Endothelial cell of umbilical vein (primary cell): ENCODE data around the gene HMCN1. TPM values are rescaled to one million over a fixed set of nuclear protein-coding genes. Genes with fewer than 3 reads are reported as not detected.

Experiments used
- BruUV-seq: library from RNA; stranded (reverse); fragments of 400-500 nt; replicated peaks from 2 replicates; lab custom pipeline; 2021; lab: Mats Ljungman, UMichigan
- CTCF ChIA-PET: fragments of 300-600, 350-600 bp; sonication (Branson Sonifier 250); formaldehyde crosslinking; loops from one replicate; lab custom pipeline; 2021; ENCODE audit warnings: antibody characterized with exemption, inconsistent platforms; lab: Charles Lee
- POLR2A ChIA-PET: fragments of 300-600, 350-600 bp; sonication (Branson Sonifier 250); formaldehyde crosslinking; loops from one replicate; lab custom pipeline; 2021; ENCODE audit warnings: antibody characterized with exemption, inconsistent platforms; lab: Charles Lee
- DNase-seq: peaks from one replicate; pipeline ENCODE4 v3.0.0-alpha.2; 2011; ENCODE audit warnings: low read depth, low spot score
- FAIRE-seq: peaks from 2 replicates; lab custom pipeline; 2011; peaks lifted over from hg19 to GRCh38; lab: Jason Lieb, UNC
- H2AFZ ChIP-seq: 2 replicates; pipeline ENCODE4 v1.6.0; 2012; ENCODE audit warnings: low read depth, low read length, control low read depth, inconsistent platforms
- H3K27ac ChIP-seq: 2 replicates; pipeline ENCODE4 v1.5.1; 2011; ENCODE audit warnings: low read depth, mild to moderate bottlenecking, control low read depth, low read length, moderate library complexity; ENCODE audit not compliant: insufficient read depth
- H3K27me3 ChIP-seq, 2 experiments: 2 replicates each; pipeline versions ENCODE4 v1.6.0 to v1.6.1; 2011; ENCODE audit warnings: low read length in 2 of 2, mixed read lengths in 1 of 2; ENCODE audit not compliant: control insufficient read depth in 2 of 2, insufficient read depth in 2 of 2
- H3K36me3 ChIP-seq, 2 experiments: 2 replicates in 1 of 2; 3 replicates in 1 of 2; pipeline ENCODE4 v1.5.1; 2011; ENCODE audit warnings: low read length in 2 of 2, mild to moderate bottlenecking in 1 of 2, moderate library complexity in 1 of 2; ENCODE audit not compliant: control insufficient read depth in 2 of 2, insufficient read depth in 2 of 2; ENCODE audit errors: extremely low read depth in 1 of 2
- H3K4me1 ChIP-seq: 3 replicates; pipeline ENCODE4 v1.5.1; 2011; ENCODE audit warnings: mild to moderate bottlenecking, low read length; ENCODE audit not compliant: control insufficient read depth, insufficient read depth; ENCODE audit errors: extremely low read depth
- H3K4me2 ChIP-seq: 2 replicates; pipeline ENCODE4 v1.6.1; 2011; ENCODE audit warnings: low read length, control low read depth, mixed read lengths; ENCODE audit not compliant: insufficient read depth
- H3K4me3 ChIP-seq, 3 experiments: fragments of 200-600 bp in 1 of 3; sonication (generic), shearing (Covaris generic) in 1 of 3; replicated peaks in 1 of 3; 2 replicates each; pipeline ENCODE4 v1.5.1; 2011 to 2016; ENCODE audit warnings: control low read depth in 3 of 3, low read length in 3 of 3, mild to moderate bottlenecking in 2 of 3, inconsistent platforms in 1 of 3, low read depth in 1 of 3, moderate library complexity in 1 of 3; ENCODE audit not compliant: insufficient read depth in 1 of 3
- H3K79me2 ChIP-seq: 2 replicates; pipeline ENCODE4 v1.6.0; 2012; ENCODE audit warnings: low read length, inconsistent platforms; ENCODE audit not compliant: control insufficient read depth, insufficient read depth
- H3K9ac ChIP-seq: replicated peaks from 2 replicates; pipeline ENCODE3; 2011; ENCODE audit warnings: low read length, control low read depth; ENCODE audit not compliant: insufficient read depth; ENCODE audit errors: extremely low read depth
- H3K9me1 ChIP-seq: replicated peaks from 3 replicates; pipeline ENCODE4 v1.6.0; 2011; ENCODE audit warnings: mild to moderate bottlenecking, low read length; ENCODE audit not compliant: control insufficient read depth, insufficient read depth; ENCODE audit errors: extremely low read depth
- H3K9me3 ChIP-seq: replicated peaks from 2 replicates; pipeline ENCODE4 v1.5.1; 2012; ENCODE audit warnings: low read length, inconsistent platforms; ENCODE audit not compliant: control insufficient read depth, insufficient read depth
- H4K20me1 ChIP-seq: replicated peaks from 2 replicates; pipeline ENCODE3; 2011; ENCODE audit warnings: mild to moderate bottlenecking, low read length; ENCODE audit not compliant: control insufficient read depth, insufficient read depth; ENCODE audit errors: extremely low read depth
- EZH2 ChIP-seq: IDR thresholded peaks from 2 replicates; pipeline ENCODE4 v1.6.1; 2012; ENCODE audit warnings: borderline replicate concordance, low read depth, mild to moderate bottlenecking, moderate library complexity, low read length, inconsistent platforms; ENCODE audit not compliant: severe bottlenecking
- FOS ChIP-seq: IDR thresholded peaks from 2 replicates; pipeline ENCODE4 v1.6.1; 2011; ENCODE audit warnings: mild to moderate bottlenecking, low read length, moderate library complexity, borderline replicate concordance; ENCODE audit not compliant: insufficient read depth
- GATA2 ChIP-seq: IDR thresholded peaks from 2 replicates; pipeline ENCODE4 v1.7.0; 2011; ENCODE audit warnings: low read depth, mild to moderate bottlenecking, moderate library complexity, mixed read lengths, low read length; ENCODE audit not compliant: insufficient read length, insufficient read depth
- JUN ChIP-seq: IDR thresholded peaks from 2 replicates; pipeline ENCODE4 v1.6.1; 2011; ENCODE audit warnings: borderline replicate concordance, low read depth; ENCODE audit not compliant: insufficient read length, insufficient read depth
- MYC ChIP-seq: IDR thresholded peaks from one replicate; pipeline ENCODE4 v1.6.1; 2011; ENCODE audit warnings: mild to moderate bottlenecking, low read depth, low read length
- POLR2A ChIP-seq: IDR thresholded peaks from 2 replicates; pipeline ENCODE4 v1.6.1; 2012; ENCODE audit warnings: low read depth, mild to moderate bottlenecking, control low read depth, low read length
- POLR2AphosphoS5 ChIP-seq: IDR thresholded peaks from 2 replicates; pipeline ENCODE4 v1.6.1; 2012; ENCODE audit warnings: low read depth, mild to moderate bottlenecking, control low read depth, low read length, moderate library complexity; ENCODE audit not compliant: insufficient read depth
- dilution Hi-C: fragments of 300-500 bp; cut with MboI; formaldehyde crosslinking; loops from one replicate; pipeline ENCODE4 v1.15.0; 2019; ENCODE audit warnings: low sequenced_read_pairs; ENCODE audit not compliant: extremely low pct_ligation_motif_present
- intact Hi-C: fragments of 100-400 bp; cut with micrococcal nuclease; formaldehyde crosslinking; loops from one replicate; pipeline ENCODE4 v1.10.0; 2022
- polyA plus RNA-seq, 4 experiments: library from polyadenylated mRNA; depleted of rRNA in 3 of 4; stranded (reverse) in 3 of 4; unstranded in 1 of 4; fragments of >200 nt; gene quantifications; 2 replicates each; pipeline versions ENCODE4 v1.2.1 to v1.2.3, GENCODE V29; 2011 to 2012; ENCODE audit warnings: missing spikeins in 1 of 4
- total RNA-seq: library from RNA; stranded (reverse); gene quantifications from 2 replicates; pipeline ENCODE4 v1.2.3, GENCODE V29; 2021
- TF ChIP-seq, protein P1 (sequence below), 2 donors: IDR thresholded peaks; 1 replicate in 1 of 2; 2 replicates in 1 of 2; pipeline ENCODE4 v1.5.1; 2011; ENCODE audit warnings: low read length in 2 of 2, mild to moderate bottlenecking in 2 of 2, moderate library complexity in 2 of 2, control low read depth in 1 of 2, inconsistent platforms in 1 of 2, low read depth in 1 of 2; ENCODE audit not compliant: insufficient read depth in 1 of 2; ENCODE audit errors: extremely low read depth in 1 of 2
- TF ChIP-seq, protein P2 (sequence below): IDR thresholded peaks from 2 replicates; pipeline ENCODE4 v1.6.1; 2011; ENCODE audit not compliant: insufficient read depth, insufficient read length

Gene HMCN1
- total and polyA plus RNA-seq, 2 donors (not counting 3 experiments of a cell fraction or from before 2014, with no cell fraction given): 10.3 to 16.0 TPM

DNA sequence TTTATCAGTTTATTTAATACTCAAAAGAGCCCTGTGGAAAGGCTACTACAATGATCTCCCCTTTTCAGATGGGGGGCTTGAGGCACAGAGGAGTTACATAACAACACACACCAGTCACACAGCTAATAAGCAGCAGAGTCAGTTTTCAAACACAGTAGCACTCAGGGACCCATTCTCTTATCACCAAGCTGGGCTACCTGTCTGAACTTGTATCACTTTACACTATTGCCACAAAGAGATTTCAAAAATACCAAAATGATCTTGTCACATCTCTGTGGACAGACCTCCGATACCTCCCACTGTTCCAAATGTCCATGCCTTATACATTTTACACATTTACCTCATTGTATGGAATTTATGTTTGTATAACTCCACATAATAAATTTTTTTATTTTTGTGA is 506.2 kb downstream of the HMCN1 start:
- no peak overlapping the region for H3K27ac ChIP-seq
- no peaks in the 10 kb centered on the region for H3K9me3 ChIP-seq
- no peaks in the 10 kb centered on the region for H3K79me2 ChIP-seq
- TF ChIP-seq POLR2AphosphoS5 (no peak), JUN (no peak), POLR2A (no peak), FOS (no peak), GATA2 (no peak), EZH2 (no peak), MYC (no peak)
- TF ChIP-seq, protein P1, sequence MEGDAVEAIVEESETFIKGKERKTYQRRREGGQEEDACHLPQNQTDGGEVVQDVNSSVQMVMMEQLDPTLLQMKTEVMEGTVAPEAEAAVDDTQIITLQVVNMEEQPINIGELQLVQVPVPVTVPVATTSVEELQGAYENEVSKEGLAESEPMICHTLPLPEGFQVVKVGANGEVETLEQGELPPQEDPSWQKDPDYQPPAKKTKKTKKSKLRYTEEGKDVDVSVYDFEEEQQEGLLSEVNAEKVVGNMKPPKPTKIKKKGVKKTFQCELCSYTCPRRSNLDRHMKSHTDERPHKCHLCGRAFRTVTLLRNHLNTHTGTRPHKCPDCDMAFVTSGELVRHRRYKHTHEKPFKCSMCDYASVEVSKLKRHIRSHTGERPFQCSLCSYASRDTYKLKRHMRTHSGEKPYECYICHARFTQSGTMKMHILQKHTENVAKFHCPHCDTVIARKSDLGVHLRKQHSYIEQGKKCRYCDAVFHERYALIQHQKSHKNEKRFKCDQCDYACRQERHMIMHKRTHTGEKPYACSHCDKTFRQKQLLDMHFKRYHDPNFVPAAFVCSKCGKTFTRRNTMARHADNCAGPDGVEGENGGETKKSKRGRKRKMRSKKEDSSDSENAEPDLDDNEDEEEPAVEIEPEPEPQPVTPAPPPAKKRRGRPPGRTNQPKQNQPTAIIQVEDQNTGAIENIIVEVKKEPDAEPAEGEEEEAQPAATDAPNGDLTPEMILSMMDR (IDR thresholded peaks at IDR 0.05; ENCODE audit: extremely low read depth in 1 of 2, insufficient read depth in 1 of 2, low read depth in 1 of 2, low read length in 2 of 2): no peak
- TF ChIP-seq, protein P2, sequence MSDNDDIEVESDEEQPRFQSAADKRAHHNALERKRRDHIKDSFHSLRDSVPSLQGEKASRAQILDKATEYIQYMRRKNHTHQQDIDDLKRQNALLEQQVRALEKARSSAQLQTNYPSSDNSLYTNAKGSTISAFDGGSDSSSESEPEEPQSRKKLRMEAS: no peak
- H4K20me1 ChIP-seq: no peaks in the 10 kb centered on the region
- no peak overlapping the region for H3K4me3 ChIP-seq
- H3K27me3 ChIP-seq: no peaks in the 10 kb centered on the region
- H3K36me3 ChIP-seq: no peaks in the 10 kb centered on the region
- no peaks in the 10 kb centered on the region for H3K4me1 ChIP-seq
- CTCF ChIA-PET: interaction anchor here (1.0 kb wide), 1 partner anchor 514 kb away, joined by 3 read pairs; no protein-coding TSS in a partner anchor
- dilution Hi-C loops (no loop called here), intact Hi-C loops (no loop called here)
- BruUV-seq: no TSS peak
- H3K9me1 ChIP-seq: no peaks in the 10 kb centered on the region
- POLR2A ChIA-PET: no interaction called here
- no peak overlapping the region for H2AFZ ChIP-seq
- H3K9ac ChIP-seq: no peak overlapping the region
- H3K4me2 ChIP-seq: no peak overlapping the region
- FAIRE-seq (no peak), DNase-seq (no peak)
